ENCODE results near the gene ZC3H12C. TPM values are rescaled to one million over a fixed set of nuclear protein-coding genes. Genes with fewer than 3 reads are reported as not detected.

Gene ZC3H12C
- total and polyA plus RNA-seq, 7 donors: 1.8 to 21.7 (median 16.4) TPM

GRCh38 chr11:110050201-110050506 is 43.0 kb upstream of the ZC3H12C start:
- peaks cover 0 to 7% (median 3%) of the 10 kb centered on the region in 4 donors for H3K9me3 ChIP-seq
- TF ChIP-seq POLR2AphosphoS5 (IDR thresholded peaks at IDR 0.05): no peak
- TF ChIP-seq, protein P1, sequence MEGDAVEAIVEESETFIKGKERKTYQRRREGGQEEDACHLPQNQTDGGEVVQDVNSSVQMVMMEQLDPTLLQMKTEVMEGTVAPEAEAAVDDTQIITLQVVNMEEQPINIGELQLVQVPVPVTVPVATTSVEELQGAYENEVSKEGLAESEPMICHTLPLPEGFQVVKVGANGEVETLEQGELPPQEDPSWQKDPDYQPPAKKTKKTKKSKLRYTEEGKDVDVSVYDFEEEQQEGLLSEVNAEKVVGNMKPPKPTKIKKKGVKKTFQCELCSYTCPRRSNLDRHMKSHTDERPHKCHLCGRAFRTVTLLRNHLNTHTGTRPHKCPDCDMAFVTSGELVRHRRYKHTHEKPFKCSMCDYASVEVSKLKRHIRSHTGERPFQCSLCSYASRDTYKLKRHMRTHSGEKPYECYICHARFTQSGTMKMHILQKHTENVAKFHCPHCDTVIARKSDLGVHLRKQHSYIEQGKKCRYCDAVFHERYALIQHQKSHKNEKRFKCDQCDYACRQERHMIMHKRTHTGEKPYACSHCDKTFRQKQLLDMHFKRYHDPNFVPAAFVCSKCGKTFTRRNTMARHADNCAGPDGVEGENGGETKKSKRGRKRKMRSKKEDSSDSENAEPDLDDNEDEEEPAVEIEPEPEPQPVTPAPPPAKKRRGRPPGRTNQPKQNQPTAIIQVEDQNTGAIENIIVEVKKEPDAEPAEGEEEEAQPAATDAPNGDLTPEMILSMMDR (IDR thresholded peaks at IDR 0.05): no peak
- no peak for TF ChIP-seq EP300 (IDR thresholded peaks at IDR 0.05)
- TF ChIP-seq POLR2A (IDR thresholded peaks at IDR 0.05): no peak
- no peaks in the 10 kb centered on the region for H3K27me3 ChIP-seq
- H3K36me3 ChIP-seq: no peaks in the 10 kb centered on the region
- H3K4me3 ChIP-seq: no peak overlapping the region
- DNase-seq: no peak
- H3K4me1 ChIP-seq: no peaks in the 10 kb centered on the region
- 93 to 96% methylated on average over 8 of the region's 8 CpGs for WGBS, 2 donors
- H3K27ac ChIP-seq: no peak overlapping the region
- intact Hi-C loops (cut with DNase I): no loop called here

DNA sequence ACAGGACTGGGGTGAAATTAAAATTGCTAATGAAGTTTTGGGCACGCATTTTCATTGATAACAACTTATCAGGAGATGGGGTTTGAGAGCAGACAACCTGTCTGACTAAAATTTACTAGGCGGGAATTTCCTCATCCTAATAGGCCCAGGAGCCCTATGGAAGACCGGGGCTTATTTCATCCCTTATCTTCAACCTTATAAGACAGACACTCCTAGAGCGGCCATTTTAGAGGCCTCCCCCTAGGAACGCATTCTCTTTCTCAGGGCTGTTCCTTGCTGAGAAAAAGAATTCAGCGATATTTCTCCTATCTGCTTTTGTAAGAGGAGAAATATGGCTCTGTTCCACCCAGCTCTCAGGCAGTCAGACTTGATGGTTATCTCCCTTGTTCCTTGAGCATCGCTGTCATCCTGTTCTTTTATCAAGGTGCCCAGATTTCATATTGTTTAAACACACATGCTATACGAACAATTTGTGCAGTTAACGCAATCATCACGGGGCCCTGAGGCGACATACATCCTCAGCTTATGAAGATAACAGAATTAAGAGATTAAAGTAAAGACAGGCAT is 39.3 kb upstream of the ZC3H12C start:
- intact Hi-C loops (cut with DNase I): no loop called here
- TF ChIP-seq, protein P1 (IDR thresholded peaks at IDR 0.05): no peak
- TF ChIP-seq POLR2AphosphoS5 (IDR thresholded peaks at IDR 0.05) (no peak), POLR2A (IDR thresholded peaks at IDR 0.05) (no peak), EP300 (IDR thresholded peaks at IDR 0.05) (no peak)
- Histone ChIP-seq H3K4me1 (no peaks in the 10 kb centered on the region), H3K27ac (no peak overlapping the region), H3K4me3 (no peak overlapping the region), H3K27me3 (no peaks in the 10 kb centered on the region), H3K36me3 (no peaks in the 10 kb centered on the region), H3K9me3 (peaks cover 0 to 7% (median 3%) of the 10 kb centered on the region in 4 donors)
- DNase-seq: no peak
- 95 to 96% methylated on average over 11 of the region's 11 CpGs for WGBS, 2 donors

GRCh38 chr11:110056956-110057355 is 36.2 kb upstream of the ZC3H12C start:
- Histone ChIP-seq H3K4me1 (no peaks in the 10 kb centered on the region), H3K36me3 (no peaks in the 10 kb centered on the region), H3K27ac (no peak overlapping the region), H3K4me3 (no peak overlapping the region), H3K9me3 (peaks cover 0 to 7% (median 3%) of the 10 kb centered on the region in 4 donors), H3K27me3 (no peaks in the 10 kb centered on the region)
- 75 to 80% methylated on average over 2 of the region's 2 CpGs for whole genome bisulfite sequencing, 2 donors
- no peak for DNase-seq
- no peak for TF ChIP-seq POLR2A (IDR thresholded peaks at IDR 0.05)
- no peak for TF ChIP-seq POLR2AphosphoS5 (IDR thresholded peaks at IDR 0.05)
- no peak for TF ChIP-seq EP300 (IDR thresholded peaks at IDR 0.05)
- TF ChIP-seq, protein P1 (IDR thresholded peaks at IDR 0.05): no peak
- intact Hi-C loops (cut with DNase I): no loop called here

GRCh38 chr11:110059706-110060463 is 33.3 kb upstream of the ZC3H12C start:
- Histone ChIP-seq H3K27ac (no peak overlapping the region), H3K9me3 (no peaks in the 10 kb centered on the region), H3K4me3 (no peak overlapping the region), H3K4me1 (no peaks in the 10 kb centered on the region), H3K27me3 (no peaks in the 10 kb centered on the region), H3K36me3 (no peaks in the 10 kb centered on the region)
- WGBS, 2 donors: 25 to 70% methylated on average over 2 of the region's 2 CpGs
- intact Hi-C loops (cut with DNase I): no loop called here
- TF ChIP-seq, protein P1 (IDR thresholded peaks at IDR 0.05): no peak
- TF ChIP-seq POLR2A (IDR thresholded peaks at IDR 0.05) (no peak), EP300 (IDR thresholded peaks at IDR 0.05) (no peak), POLR2AphosphoS5 (IDR thresholded peaks at IDR 0.05) (no peak)
- no peak for DNase-seq
